ENCODE results near the gene GTPBP3.

Gene GTPBP3

DNA sequence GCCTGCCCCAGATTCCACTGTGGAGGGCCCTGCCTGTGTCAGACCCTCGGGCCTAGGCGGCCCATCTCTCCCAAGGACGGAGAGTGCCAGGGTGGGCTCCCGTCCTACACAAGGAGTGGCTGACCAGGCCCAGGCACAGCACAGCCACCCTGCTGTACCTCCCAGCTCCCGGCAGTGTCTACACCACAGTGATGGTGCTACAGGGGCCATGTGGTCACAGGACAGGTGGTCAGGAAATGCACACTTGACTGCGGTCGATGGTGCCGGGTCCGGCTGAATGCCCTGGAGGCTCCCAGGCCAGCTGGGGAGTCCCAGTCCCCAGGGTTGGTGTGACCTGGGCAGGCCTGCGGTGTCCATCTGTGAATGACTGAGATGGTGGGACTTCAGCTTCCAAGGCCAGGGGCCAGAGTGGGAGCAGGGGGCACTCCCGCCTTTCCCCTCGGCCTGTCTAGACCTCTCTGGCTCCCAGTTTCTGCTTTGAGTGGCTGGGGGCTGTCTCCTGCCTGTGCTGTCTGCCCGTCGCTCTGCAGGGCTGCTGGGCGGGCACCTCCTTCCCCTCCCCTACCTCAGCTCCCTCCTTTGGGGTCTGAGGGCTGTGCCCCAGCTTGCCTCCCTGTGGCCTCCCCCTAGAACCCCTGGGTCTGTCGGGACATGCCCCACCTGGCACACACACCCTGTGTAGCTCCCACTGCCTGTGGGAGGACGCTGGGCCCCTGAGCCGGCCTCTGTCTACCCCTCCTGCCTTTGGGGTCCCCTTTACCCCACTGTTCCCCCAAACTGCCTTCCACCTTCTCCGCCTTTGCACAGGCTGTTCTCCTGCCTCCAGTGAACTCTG lies 15.5 kb upstream of the GTPBP3 start:
- peak overlapping the region; percentile 34; the same call in 1 of the 2 replicates for H3K27ac ChIP-seq
- no peak for TF ChIP-seq ZFX (IDR thresholded peaks at IDR 0.05; ENCODE audit: borderline replicate concordance)
- TF ChIP-seq CTCF (IDR thresholded peaks at IDR 0.05): no peak

DNA sequence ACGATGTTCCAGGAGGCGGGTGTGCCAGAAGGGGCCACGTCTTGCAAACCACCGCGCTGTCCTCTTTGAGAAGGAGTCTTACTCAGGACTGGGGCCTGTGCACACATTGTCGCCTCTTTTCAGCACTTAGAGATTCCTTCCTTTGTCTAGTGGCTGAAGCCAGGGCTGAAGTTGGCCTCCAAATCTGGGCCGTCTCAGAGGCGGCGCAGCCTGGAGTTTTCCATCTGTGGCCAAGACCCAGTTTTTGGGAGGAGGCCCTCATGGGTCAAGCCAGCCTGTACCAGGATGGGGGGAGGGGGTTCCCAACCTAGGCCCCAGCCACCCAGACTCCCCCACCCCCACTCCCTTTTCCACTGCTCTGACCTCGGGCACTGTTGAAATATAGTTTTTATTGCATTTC lies 14.5 kb upstream of the GTPBP3 start:
- no peak for TF ChIP-seq CTCF (IDR thresholded peaks at IDR 0.05)
- TF ChIP-seq ZFX (IDR thresholded peaks at IDR 0.05; ENCODE audit: borderline replicate concordance): no peak
- H3K27ac ChIP-seq: peak overlapping the region; percentile 34; the same call in 1 of the 2 replicates

- TF ChIP-seq ZFX (IDR thresholded peaks at IDR 0.05; ENCODE audit: borderline replicate concordance) (no peak), CTCF (IDR thresholded peaks at IDR 0.05) (no peak)
- H3K27ac ChIP-seq: no peak overlapping the region; the same call in 1 of the 2 replicates
These were observed 13.9 kb upstream of the GTPBP3 start for GRCh38 chr19:17323300-17323963.

DNA sequence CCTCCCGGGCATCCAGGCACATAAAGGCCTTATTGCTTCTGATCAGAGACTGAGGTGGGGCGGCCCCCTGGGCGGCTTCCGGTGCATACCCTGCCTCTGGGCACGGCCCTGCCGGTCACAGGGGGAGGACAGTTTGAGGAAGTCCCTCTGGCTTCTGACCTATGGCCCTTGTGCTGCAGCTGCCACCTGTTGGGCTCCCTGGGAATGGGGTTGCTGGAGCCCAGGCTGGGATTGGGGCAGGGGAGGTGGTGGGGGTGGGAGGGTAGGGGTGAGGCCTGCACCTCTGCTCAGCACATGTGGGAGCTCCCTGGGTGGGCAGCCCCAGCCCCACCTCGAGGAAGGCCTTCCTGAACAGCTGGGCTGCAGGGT lies 13.4 kb upstream of the GTPBP3 start:
- no peak overlapping the region for H3K27ac ChIP-seq
- TF ChIP-seq CTCF (IDR thresholded peaks at IDR 0.05) (no peak), ZFX (IDR thresholded peaks at IDR 0.05; ENCODE audit: borderline replicate concordance) (no peak)

DNA sequence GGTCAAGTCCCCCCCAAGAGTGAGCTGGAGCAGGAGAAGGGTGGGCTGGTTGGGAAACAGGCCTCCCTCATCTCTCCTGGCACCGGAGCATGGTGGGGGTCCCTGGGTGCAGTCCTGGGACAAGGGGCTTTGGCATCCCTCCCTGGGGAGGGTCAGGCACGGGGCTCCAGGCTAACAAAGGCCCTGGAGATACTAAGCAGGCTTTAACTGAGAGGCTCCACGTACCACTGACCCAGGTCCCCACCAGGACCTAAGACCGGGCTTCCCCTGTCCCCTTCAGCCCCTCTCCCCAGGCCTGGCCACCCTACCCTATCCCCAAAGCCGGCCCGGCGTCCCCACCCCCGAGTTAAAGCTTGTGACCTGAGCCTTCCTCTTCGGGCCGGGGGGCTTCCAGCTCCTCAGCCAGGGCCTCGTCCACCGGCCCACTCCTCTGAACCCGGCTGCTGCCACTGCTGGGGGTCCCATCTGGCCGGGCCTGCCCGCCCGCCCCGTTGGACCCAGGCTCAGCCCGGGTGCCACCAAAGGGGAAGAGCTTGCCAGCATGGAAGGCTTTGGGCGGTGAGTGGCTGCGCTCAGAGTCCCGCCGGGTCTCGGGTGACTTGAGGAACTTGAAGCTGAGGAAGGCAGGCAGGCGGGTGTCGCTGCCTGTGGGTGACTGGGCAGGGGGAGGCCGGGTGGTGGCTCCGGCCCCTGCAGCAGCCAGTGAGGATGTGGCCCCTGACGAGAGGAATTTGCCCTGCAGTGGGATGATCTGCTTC lies 12.8 kb upstream of the GTPBP3 start:
- no peak for TF ChIP-seq CTCF (IDR thresholded peaks at IDR 0.05)
- no peak for TF ChIP-seq ZFX (IDR thresholded peaks at IDR 0.05; ENCODE audit: borderline replicate concordance)
- H3K27ac ChIP-seq: no peak overlapping the region

GRCh38 chr19:17325133-17325532 lies 12.2 kb upstream of the GTPBP3 start:
- H3K27ac ChIP-seq: no peak overlapping the region
- TF ChIP-seq CTCF (IDR thresholded peaks at IDR 0.05): no peak
- TF ChIP-seq ZFX (IDR thresholded peaks at IDR 0.05; ENCODE audit: borderline replicate concordance): no peak

Data from 22Rv1 (cell line).